Glomerular endothelial cell (primary cell): ENCODE results near the gene HIRA. TPM values are rescaled to one million over a fixed set of nuclear protein-coding genes. Genes with fewer than 3 reads are reported as not detected.

Experiments
- DNase-seq: peaks from one replicate; pipeline ENCODE4 v3.0.0-alpha.2; 2011; ENCODE audit warnings: low read depth, low spot score; ENCODE audit errors: extremely low read depth
- total RNA-seq: library from RNA; depleted of rRNA; stranded (reverse); fragments of >200 nt; gene quantifications from 2 replicates; pipeline ENCODE4 v1.2.3, GENCODE V29; 2015

Gene HIRA
- total RNA-seq, 1 donor from 2014 or later: 32.6 TPM

GRCh38 chr22:19358703-19359553 lies 72.6 kb downstream of the HIRA start:
- no peak for DNase-seq

GRCh38 chr22:19358195-19358594 lies 73.3 kb downstream of the HIRA start:
- DNase-seq: no peak

- no peak for DNase-seq
These were observed 74.0 kb downstream of the HIRA start for GRCh38 chr22:19357270-19358105.

- DNase-seq: no peak
These were observed 74.7 kb downstream of the HIRA start for GRCh38 chr22:19356708-19357269.

- DNase-seq: no peak
These were observed 75.9 kb downstream of the HIRA start for GRCh38 chr22:19355413-19356157.

- DNase-seq: no peak
These were observed 77.3 kb downstream of the HIRA start for GRCh38 chr22:19354201-19354600.

- no peak for DNase-seq
These were observed 78.0 kb downstream of the HIRA start for GRCh38 chr22:19353363-19354131.

- no peak for DNase-seq
These were observed 78.8 kb downstream of the HIRA start for GRCh38 chr22:19352766-19353165.

GRCh38 chr22:19352217-19352616 lies 79.3 kb downstream of the HIRA start:
- no peak for DNase-seq

- no peak for DNase-seq
These were observed 79.9 kb downstream of the HIRA start for GRCh38 chr22:19351604-19352003.

- no peak for DNase-seq
These were observed 80.6 kb downstream of the HIRA start for GRCh38 chr22:19350947-19351346.

- no peak for DNase-seq
These were observed 81.1 kb downstream of the HIRA start for GRCh38 chr22:19350476-19350859.

GRCh38 chr22:19349778-19350475 lies 81.6 kb downstream of the HIRA start:
- no peak for DNase-seq

- no peak for DNase-seq
These were observed 84.8 kb downstream of the HIRA start for GRCh38 chr22:19346677-19347265.

- DNase-seq: no peak
These were observed 87.1 kb downstream of the HIRA start for GRCh38 chr22:19344420-19344819.

GRCh38 chr22:19343470-19343869 lies 88.1 kb downstream of the HIRA start:
- DNase-seq: no peak

- no peak for DNase-seq
These were observed 90.0 kb downstream of the HIRA start for GRCh38 chr22:19341500-19341899.

- no peak for DNase-seq
These were observed 94.4 kb downstream of the HIRA start for GRCh38 chr22:19337137-19337536.
